Femur (tissue), 1 donor: ENCODE data around the gene DNAJC4.
A peak's percentile ranks its signal among the peaks of the same experiment; 100 is the strongest.

ENCODE experiments used
- DNase-seq: peaks from one replicate; pipeline ENCODE4 v3.0.0-alpha.2; 2017

DNAJC4 gene, protein sequence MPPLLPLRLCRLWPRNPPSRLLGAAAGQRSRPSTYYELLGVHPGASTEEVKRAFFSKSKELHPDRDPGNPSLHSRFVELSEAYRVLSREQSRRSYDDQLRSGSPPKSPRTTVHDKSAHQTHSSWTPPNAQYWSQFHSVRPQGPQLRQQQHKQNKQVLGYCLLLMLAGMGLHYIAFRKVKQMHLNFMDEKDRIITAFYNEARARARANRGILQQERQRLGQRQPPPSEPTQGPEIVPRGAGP

DNA sequence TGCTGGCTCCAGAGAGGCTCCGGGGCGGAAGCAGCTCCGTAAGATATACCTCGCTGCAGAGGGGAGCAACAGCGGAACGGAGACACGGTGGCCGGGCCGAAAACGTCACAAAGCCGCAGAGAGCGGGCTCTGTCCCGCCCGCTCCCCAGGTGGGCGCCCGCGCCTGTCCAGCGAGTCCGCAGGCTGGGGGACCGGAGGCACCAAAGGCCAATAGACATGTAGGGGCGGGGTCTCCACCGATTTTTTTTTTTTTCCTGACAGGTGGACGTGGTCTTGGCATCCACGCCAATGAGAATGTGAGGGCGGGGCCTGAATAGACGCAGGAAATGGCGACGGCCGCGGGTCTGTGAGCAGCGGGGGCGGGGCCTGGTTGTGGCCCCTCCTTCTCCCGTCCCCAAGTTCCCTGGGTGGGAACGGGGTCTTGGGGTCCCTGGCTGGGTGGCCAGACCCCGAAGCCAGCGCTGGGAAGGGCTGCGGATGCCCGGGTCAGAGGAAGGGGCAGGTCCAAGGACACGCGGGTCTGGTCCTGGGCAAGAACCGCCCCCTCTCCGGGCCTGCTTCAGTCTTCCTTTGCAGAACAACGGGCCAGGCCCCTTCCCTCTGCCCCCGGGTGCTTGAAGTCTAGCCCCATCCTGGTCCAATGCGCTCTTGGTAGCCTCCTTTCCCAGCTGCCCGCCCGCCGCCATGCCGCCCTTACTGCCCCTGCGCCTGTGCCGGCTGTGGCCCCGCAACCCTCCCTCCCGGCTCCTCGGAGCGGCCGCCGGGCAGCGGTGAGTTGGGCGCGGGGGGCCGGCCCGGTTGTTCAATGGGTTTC is at the start of gene DNAJC4:
Gene DNAJC4, plus strand, starts transcription at position 378 of the 814 bp plus-strand sequence. Its CDS starts 307 bp downstream, at position 685.
- peak; percentile 95 for DNase-seq

DNA sequence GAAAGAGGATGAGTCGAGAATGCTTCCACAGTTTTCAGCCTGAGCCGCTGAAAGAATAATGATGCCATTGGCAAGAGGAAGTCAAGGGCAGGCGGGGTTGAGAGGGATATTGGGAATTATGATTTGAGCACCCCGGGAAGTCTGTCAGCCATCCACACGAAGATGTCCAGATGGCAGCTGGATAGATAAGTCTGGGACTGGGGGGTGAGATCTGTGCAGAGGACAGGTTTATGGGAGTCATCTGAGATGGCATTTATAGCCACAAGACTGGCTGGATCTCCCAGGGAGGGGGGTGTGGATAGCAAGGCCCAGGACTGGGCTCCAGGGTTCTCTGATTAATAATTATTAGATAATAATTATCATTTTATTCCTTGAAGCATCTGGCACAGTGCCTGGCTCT is 49.5 kb upstream of the DNAJC4 start:
- DNase-seq: no peak

DNA sequence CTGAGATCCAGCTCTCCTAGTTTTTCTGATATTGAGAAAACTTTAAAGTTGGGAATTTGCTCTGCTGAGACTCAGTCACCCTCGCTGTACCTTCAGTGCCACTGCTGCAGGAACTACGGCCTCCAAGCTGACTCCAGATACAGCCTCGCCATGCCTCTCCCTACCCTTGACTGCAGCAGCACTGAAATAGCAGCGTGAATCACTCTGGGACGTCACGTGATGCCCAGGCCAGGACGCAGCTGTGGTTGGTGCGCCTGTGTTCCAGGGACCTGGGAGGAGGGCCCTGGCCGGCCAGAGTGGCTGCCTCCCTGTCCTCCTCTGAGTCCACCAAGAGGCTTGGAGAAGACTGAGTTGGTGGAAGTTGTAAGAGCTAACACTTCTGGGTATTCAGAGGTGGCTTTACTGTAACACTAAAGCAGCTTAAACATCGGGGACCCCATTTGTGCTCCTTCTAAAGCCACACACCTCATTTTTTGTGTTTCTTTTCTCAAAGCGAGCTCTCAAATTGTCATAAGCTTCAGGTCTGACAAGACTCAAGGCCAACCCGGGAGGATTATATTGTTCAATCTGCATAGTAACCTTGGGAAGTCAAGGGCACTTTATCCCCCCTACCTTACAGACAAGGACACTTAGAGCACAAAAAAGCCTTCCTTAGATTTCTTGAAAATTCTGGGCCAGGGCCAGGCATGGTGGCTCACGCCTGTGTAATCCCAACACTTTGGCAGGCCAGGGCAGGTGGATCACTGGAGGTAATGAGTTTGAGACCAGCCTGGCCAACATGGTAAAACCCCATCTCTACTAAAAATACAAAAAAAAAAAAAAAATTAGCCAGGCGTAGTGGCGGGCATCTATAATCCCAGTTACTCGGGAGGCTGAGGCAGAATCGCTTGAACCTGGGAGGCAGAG is 48.6 kb upstream of the DNAJC4 start:
- DNase-seq: peak; percentile 94

DNA sequence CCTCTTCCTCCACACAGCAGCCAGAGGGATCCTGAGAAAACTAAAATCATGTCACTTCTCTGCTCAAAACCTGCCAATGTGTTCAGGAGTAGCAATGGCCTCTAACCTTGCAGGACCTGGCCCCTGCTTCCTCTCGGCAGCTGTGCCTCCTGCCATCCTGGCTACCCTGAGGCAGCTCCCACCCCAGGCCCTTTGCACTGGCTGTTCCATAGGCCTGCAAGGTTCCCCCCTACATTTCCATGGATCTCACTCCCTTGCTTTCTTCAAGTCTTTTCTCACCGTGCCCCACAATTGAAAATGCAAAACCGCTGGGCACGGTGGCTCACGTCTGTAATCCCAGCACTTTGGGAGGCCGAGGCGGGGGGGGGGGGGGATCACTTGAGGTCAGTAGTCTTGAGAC is 46.5 kb upstream of the DNAJC4 start:
- no peak for DNase-seq

DNA sequence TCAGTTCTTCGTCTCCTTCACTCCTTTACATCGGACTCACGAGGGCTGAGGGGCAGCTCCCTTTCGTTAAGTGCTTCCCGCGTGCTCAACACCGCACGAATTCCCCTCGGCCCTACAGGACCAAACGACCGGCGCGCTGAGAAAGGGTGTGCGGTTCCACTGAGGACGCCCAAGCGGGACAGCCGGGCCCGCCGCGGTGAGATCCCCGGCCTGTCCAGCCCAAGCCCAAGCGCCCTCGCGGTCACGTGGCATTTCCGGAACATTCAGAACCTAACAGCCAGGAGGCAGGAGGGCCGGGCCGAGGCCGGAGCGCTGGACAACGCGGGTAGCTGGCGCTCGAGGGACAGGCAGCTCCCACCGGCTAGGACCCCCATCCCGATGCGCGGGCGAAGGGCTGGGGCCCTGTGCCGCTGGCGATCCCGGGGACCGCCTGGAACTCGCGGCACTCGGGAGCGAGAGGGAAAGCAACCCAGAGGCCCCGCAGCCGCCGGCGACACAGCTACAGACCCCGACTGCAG is 45.1 kb upstream of the DNAJC4 start:
- no peak for DNase-seq

DNA sequence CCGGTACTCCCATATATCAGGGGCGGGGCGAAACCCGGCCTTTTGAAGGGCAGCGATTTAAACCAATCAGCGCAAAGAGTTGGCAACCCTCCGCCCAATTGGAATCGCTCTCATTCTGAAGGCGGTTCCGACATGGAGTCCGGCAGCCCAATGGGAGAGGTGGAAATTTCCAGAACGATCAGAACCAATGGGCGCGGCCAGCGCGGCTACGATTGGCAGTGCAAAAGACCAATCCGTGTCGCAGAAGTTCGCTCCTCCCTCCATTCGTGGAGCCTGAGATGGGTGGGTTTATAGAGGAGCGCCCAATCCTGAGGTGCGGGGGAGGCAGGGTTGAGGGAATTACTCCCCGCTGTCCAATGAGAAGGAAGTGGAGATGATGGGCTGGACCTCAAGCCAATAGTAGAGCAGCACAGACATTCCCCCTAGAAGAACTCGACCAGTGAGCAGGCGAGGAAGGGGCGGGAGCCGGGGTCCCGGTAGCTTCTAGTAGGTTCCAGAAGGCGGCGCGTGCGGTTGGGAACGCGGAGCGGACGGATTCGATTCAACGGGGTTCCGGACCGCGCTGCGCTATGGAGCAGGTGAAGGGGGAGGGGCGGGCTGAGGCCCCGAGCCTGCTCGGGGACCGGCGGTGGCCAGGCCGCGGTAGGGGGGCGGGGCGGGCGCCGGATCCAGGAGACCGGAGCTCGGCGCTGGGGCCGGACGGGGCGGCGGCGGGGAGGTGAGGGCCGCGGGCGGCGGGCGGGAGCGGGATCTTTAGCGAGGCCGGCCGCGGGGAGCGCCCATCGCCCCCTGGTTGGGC is 44.5 kb upstream of the DNAJC4 start, which contains the start of gene STIP1:
Gene STIP1, plus strand, starts transcription at position 479 of the 799 bp plus-strand sequence. Its CDS starts 91 bp downstream, at position 570.
- DNase-seq: peak; percentile 100

DNA sequence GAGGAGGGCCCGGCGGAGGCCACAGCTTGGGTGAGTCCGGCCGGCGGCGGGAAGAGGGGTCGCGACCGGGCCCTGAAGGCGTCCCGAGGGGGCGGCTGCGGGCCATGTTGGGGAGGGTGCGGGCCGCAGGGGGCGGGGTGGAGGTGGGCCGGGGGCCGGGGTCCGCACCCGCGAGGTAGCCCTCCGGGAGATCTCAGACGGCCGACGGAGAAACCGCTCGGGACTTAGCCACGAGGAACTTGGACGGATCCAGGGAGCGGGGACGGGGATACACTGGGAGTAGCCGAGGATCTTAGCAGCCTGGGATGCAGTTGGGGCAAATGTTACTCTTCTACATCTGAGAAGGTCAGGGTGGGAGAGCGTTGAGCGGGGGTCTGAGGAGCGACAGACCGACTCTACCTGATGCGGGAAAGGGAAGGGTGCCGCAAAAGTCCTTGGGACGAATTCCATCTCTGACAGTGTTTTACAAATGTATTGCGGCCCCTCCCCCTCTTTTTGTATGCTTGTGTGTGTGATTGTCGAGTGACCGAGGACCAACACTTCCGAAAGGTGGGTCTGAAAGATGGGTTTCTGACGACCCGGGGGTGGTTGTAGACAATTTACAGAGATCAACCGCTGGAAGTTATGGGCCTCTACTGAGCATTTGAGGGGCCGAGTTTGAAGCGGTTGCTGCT is 43.7 kb upstream of the DNAJC4 start:
- no peak for DNase-seq

DNA sequence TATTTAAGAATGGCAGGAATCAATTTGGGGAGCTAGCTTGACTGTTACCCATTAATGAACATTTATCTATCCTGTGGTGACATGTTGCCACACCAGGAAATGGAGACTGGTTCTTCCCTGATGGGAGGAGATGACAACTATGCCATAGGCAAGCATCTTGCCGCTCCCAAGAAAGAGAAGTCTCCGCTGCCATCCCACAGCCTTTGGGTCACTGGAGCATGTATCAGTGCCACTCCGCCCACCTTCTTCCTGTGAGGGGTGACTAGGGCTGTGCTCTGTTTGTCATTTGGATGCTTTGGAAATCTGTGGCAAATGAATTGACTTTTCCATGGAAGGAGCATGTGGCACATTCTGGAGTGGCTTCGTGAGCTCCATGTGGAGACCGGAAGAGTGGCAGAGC is 37.9 kb upstream of the DNAJC4 start:
- DNase-seq: no peak

DNA sequence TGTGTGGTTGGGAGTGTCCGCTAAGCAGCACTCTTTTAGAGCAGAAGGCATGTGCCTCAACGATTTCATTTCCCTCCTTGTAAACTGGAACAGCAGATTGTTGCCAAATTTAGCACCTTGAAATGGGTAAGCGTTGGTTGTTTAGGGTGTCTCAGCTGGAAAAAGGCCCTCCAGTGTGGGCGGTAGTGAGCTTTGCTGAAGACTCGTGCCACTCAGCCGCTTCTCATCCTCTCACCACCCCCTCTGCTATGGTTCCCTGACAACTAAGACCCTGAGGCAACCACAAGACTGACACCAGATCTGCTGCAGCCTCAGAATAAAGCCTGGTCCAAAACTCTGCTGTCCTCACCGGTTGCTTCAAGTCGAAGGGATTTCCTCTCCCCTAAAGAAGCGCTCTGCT is 33.7 kb upstream of the DNAJC4 start:
- no peak for DNase-seq

DNA sequence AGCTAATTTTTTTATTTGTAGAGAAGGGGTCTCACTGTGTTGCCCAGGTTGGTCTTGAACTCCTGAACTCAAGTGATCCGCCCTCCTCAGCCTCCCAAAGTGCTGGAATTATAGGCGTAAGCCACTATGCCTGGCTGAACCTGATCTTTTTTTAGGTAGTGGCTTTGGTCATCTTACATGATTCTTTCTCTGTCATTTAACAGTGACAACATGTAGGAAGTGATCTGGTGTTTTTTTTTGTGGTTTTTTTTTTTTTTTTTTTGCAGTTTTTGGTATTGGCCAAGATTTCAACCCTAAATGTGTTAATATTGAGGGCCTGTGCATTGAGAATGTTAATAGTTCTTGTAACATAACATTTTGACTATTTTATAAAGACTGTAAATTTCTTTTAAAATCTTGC is 31.8 kb upstream of the DNAJC4 start:
- no peak for DNase-seq

DNA sequence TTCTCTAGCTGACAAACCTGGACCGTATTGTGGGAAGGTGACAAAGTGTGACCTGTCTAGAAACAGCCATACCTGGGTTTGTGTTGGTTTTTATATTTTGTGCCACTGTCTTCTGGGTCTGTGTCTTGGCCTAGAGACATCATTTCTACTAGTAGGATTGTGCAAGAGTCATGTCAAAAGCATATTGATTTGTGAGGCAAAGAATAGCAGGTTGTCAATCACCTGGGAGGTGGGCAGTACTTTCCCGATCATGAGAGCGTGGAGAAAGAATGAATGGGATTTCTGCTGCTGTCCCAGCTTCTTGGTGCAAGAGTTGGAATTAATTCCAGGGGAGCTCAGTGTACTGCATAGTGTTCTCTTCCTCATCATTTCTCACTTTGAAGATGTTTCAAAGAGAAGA is 28.8 kb upstream of the DNAJC4 start:
- DNase-seq: no peak

DNA sequence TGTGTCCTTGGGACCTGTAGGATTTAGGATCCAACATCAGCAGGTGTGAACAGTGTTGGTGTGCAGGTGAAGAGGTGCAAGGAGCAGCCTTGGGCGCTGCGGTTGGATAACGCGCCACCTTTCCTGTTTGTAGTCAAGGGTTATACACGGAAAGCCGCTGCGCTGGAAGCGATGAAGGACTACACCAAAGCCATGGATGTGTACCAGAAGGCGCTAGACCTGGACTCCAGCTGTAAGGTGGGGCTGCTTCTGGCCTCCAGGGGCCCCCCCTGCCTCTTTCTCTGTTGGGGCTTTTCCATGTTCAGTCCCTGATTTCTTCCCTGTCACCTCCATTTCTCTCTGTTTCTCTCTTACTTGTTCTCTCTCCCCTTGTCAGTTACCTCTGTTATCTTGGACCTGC is 27.4 kb upstream of the DNAJC4 start:
- no peak for DNase-seq

DNA sequence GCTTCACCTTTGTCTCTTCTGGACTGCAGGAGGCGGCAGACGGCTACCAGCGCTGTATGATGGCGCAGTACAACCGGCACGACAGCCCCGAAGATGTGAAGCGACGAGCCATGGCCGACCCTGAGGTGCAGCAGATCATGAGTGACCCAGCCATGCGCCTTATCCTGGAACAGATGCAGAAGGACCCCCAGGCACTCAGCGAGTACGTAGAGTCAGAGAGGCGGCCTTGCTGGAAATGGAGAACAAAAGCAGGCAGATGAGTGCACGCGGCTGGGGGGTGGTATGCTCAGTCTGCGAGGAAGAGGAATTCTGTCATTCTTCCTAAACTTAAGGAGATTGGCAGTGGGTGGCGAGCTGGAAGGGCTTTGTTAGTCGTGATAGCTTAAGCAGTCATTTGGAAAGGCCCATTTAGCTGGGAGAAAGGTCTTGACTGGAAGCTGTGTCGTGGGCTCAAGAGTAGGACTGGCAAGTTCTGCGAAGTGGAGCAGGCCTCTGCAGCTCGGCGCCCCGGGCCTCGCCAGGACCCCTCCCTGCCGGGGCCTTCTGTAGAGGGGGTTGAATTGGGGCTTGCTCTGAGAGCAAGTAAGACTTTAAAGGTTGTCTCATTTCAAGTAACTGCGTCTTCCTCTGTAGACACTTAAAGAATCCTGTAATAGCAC is 26.8 kb upstream of the DNAJC4 start:
- no peak for DNase-seq

DNA sequence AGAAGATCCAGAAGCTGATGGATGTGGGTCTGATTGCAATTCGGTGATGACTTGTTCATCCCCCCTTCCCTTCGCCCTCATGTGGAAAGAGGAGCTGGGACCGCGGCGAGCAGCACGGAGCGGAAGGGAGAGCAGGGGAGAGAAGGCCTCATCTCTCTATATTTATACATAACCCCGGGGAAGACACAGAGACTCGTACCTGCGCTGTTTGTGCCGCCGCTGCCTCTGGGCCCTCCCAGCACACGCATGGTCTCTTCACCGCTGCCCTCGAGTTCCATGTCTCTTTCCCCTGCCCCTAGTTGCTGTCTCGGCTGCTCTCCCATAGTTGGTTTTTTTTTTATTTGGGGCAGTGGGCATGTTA is 26.3 kb upstream of the DNAJC4 start:
- no peak for DNase-seq

DNA sequence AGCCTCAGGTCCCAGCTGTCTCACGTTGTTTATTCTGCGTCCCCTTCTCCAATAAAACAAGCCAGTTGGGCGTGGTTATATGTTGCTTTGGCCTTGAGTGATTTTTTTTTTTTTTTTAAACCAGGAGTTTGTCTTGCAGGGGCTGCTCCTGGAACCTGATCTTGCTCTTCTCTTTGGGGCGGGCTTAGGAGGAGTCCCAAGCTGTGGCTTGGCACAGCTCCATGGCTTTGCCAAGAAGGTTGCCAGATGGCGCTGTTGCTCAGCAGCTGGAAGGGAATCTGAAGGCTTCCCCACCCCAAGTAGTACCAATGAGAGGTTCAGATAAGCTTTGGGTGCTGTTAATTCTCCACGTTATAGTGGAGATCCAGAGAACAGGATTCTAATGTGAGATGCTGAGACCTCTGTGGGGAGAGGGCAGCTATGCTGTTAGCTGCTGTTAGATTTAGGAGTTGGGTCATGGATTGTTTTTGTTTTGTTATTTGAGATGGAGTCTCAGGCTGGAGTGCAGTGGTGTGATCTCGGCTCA is 25.8 kb upstream of the DNAJC4 start:
- DNase-seq: peak; percentile 90

DNA sequence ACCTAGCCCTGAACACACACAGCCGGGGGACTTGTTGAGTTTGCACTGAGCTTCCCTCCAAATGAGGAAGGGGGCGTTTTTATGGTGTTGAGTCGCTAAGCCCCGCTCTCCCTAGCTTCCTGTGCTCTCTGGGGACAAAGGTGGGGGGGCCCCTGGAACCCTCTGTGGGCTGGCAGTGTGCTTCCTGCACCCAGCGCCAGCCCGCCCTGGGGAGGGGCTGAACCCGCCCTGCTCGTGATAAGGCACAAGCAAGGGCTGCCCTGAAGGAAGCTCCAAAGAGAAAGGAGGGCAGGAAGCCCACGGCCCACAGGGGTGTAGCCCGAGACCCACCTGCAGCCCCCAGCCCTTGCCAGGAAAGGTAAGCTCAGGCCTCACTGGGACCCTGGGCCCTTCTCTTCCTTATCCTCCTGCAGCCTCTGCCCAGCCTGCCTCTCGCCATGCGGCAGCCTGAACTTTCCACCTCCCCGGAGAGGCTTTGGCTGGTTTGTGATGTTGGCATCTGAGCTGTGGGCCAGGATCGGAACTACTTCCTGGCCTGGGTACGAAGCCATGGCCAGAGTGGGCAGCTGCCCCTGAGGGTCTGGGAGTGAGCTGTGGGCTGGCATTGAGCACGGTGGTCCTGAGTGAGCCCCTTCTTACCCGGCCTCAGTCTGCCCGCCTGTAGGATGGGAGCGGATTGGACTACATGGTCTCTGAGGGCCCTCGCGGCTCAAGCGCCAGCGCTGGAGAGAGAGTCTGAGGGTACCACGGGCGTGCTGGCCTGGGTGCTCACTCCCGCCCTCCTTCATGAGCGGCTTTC is 23.7 kb upstream of the DNAJC4 start, which contains the start of gene FERMT3:
Gene FERMT3, plus strand, starts transcription at position 265 of the 799 bp plus-strand sequence. CDS start 644 bp downstream, outside the sequence.
- peak; percentile 72 for DNase-seq

DNA sequence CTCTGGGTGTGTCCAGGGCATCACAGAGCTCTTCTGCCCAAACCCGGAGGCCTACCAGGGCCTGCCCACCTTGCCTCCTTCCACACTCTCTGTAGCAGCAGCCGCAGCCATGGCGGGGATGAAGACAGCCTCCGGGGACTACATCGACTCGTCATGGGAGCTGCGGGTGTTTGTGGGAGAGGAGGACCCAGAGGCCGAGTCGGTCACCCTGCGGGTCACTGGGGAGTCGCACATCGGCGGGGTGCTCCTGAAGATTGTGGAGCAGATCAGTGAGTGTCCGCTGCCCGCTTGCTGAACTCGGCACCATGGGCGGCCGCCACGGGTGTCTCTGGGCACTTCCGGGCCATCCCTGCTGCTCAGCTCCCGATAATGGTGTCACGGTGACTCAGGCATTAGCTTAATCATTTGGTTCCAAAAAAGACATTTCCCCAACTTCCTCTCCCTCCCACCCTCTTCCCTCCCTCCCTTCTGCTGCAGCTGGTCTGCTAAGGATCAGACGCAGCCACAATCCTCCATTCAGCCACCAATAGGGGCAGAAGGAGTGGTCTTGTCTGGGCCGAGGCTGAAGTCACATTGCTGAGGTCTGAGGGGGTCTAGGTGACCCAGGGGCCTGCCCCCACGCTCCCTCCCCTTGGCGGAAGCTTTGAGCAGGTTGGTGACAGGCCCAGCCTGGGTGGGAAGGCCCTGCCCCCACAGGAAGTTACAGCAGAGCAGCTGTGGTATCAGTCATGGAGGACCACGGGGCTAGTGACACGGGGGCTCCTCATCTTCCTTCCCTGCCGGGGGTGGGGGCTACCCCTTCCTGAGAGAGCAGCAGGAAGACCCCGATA is 22.9 kb upstream of the DNAJC4 start:
- DNase-seq: peak; percentile 79

DNA sequence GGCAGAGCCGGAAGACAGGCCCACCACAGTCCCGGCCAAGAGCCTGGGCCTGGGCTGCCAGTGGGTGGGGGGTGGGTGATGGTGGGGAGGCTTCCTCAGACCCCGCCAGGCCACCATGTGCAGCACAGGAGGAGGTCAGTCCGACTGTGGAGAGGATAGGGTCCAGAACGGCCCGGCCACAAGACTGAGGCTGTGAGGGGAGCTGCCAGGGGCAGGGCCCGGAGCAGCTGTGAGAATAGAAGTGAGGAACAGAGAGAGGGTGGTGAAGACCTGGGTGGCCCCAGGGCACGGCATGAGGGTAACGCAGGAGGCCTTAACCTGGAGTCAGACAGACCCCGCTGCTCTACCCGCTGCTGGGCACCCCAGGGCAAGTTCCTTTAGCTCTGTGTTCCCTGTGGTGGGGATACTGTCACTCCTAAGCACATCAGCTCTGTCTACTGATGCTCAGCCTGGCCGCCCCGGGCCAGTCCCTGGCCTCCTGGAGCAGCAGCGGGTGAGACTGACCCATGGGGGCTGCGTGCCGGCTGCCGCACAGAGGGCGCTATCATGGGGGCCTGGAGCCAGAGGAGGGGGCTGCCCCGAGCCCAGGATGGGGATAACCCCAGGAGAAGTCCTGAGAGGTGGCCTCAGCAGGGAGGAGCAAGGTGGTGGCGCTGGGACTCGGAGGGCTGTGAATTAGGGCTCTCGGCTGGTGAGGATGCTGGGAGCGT is 22.1 kb upstream of the DNAJC4 start:
- DNase-seq: no peak
